Thyroid gland (tissue), 4 donors: ENCODE results near the gene SDHAF2.

Experiments
- POLR2A ChIP-seq, 2 donors: fragments of 450-650 bp; IDR thresholded peaks; one replicate each; pipeline ENCODE4 v1.6.1; 2017; ENCODE audit warnings: antibody characterized with exemption in 2 of 2, mild to moderate bottlenecking in 2 of 2, moderate library complexity in 1 of 2
- TF ChIP-seq, protein P1 (sequence below), 6 experiments: fragments of 200-600 bp in 3 of 6; fragments of 450-650 bp in 3 of 6; sonication (generic) in 3 of 6; IDR thresholded peaks; one replicate each; pipeline ENCODE4 v1.5.1; 2016 to 2019; ENCODE audit warnings: antibody characterized with exemption in 6 of 6, mild to moderate bottlenecking in 2 of 6, inconsistent platforms in 1 of 6, moderate library complexity in 1 of 6

DNA sequence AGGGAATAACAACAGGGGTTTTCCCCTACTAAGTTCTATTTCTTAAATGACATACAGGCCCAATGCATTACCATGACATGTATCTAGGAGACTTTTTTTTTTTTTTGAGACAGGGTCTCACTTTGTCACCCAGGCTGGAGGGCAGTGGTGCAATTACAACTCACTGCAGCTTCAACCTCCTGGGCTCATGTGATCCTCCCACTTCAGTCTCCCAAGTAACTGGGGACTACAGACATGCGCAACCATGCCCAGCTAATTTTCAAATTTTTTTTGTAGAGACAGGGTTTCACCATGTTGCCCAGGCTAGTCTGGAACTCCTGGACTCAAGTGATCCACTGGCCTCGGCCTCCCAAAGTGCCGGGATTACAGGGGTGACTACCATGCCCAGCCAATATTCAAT is 7.7 kb upstream of the SDHAF2 start:
- TF ChIP-seq, protein P1, sequence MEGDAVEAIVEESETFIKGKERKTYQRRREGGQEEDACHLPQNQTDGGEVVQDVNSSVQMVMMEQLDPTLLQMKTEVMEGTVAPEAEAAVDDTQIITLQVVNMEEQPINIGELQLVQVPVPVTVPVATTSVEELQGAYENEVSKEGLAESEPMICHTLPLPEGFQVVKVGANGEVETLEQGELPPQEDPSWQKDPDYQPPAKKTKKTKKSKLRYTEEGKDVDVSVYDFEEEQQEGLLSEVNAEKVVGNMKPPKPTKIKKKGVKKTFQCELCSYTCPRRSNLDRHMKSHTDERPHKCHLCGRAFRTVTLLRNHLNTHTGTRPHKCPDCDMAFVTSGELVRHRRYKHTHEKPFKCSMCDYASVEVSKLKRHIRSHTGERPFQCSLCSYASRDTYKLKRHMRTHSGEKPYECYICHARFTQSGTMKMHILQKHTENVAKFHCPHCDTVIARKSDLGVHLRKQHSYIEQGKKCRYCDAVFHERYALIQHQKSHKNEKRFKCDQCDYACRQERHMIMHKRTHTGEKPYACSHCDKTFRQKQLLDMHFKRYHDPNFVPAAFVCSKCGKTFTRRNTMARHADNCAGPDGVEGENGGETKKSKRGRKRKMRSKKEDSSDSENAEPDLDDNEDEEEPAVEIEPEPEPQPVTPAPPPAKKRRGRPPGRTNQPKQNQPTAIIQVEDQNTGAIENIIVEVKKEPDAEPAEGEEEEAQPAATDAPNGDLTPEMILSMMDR (IDR thresholded peaks at IDR 0.05), result no peak
- no peak for TF ChIP-seq POLR2A (IDR thresholded peaks at IDR 0.05)
